HG03342 (cell line): ENCODE results near the gene TXNL1.
"Not testable (repeated sequence)": the region's sequence is repeated elsewhere in the genome, so short reads cannot be mapped to it uniquely, and the experiment has no call there.

ENCODE experiments used
- ATAC-seq: cut with Tn5 transposase; IDR thresholded peaks from one replicate; pipeline ENCODE4 v1.9.1; 2021; ENCODE audit warnings: mild to moderate bottlenecking, moderate library complexity; ENCODE audit not compliant: unreplicated experiment

Gene TXNL1

DNA sequence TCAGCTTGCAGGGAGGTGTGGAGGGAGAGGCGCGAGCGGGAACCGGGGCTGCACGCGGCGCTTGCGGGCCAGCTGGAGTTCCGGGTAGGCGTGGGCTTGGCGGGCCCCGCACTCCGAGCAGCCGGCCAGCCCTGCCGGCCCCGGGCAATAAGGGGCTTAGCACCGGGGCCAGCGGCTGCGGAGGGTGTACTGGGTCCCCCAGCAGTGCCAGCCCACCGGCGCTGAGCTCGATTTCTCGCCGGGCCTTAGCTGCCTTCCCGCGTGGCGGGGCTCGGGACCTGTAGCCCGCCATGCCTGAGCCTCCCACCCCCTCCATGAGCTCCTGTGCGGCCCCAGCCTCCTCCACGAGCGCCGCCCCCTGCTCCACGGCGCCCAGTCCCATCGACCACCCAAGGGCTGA lies 66.1 kb downstream of the TXNL1 start:
- not testable (repeated sequence) for ATAC-seq

DNA sequence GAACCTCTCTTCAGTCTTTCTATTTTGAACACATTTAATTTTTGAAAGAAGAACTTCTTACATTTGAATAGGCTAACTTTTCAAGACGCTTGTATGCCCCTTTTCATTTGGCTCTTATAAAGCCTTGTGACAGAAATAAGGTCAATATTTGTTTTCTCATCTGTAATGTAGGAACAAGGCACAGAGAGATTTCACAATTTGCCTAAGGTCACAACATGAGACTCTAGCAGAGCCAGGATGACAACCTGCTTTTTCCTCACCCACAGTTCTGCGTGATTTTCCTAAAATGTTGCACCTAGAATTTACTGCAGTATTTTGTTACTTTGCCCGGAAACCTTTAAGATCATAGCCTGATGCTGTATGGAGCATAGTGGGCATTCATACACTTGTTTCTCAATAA lies 67.4 kb downstream of the TXNL1 start:
- ATAC-seq = no peak

DNA sequence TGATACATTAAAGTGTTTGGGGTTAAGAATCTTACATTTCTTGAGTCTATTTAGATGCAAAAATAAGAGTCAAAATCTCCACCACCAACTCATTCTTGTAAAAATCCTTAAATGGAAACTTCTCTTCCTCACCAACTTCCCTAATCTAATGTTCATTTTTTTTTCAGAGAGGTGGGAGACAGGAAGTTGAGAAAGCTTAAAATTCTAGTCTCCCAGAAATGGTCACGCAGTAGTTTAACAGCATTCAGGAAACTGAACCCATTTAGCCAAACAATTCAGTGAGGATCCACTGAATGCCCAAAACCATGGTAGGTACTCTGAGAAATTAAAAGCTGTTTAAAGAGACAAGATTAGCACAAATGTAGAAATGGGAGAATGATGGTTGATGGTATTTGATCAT lies 69.0 kb downstream of the TXNL1 start:
- ATAC-seq = no peak

DNA sequence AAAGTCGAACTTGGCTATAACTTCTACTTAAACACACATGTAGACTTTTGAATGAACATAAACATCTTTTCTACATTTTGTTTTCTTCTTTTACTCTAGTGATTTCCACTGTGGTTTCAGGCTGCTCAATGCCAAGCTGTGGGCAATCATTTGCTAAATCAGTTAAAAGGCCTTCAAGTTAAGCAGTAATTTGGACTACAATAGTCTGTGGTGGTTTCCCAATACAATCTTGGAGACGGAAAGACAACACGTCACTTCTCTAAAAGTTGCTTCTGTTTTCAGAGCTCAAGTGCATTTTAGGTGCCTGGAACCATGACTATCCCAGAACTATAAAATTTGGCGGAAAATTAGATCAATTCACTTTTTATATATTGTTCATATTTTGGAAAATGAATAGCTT lies 69.4 kb downstream of the TXNL1 start:
- no peak for ATAC-seq

DNA sequence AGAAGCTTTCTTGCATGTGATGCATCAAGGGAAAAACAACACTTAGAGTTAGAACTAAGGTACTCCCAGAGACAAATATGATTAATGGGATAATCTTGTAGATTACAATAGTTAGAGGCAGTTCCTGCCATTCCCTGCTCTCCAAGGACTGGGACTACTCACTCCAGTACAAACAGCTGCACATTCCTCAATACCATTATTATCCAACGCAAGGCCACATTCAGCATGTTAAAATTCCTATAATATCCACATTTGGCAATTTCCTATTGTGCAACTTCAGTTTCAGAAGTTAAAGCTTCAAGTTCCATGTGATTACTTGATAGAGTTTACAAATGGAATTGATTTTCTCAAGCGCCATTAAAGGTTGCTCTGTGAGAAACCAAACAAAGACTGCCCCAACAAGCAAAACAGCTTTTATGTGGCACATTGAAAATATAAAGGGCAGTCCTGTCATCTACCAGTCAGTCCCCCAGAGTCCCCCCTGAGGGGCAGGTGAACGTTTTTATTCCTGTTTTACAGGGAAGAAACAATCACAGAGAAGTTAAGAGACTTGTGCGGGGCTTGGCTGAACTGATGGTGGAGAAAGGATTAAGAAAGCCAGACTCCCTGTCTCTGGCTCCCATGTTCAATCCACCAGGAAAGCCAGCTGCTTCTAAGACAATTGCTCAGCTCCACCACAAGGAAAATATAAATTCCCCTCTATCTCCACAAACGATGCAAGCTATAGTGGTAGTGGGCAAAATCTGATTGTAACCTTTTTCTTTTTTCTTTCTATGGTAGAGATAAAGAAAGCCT lies 72.6 kb downstream of the TXNL1 start:
- ATAC-seq = no peak

DNA sequence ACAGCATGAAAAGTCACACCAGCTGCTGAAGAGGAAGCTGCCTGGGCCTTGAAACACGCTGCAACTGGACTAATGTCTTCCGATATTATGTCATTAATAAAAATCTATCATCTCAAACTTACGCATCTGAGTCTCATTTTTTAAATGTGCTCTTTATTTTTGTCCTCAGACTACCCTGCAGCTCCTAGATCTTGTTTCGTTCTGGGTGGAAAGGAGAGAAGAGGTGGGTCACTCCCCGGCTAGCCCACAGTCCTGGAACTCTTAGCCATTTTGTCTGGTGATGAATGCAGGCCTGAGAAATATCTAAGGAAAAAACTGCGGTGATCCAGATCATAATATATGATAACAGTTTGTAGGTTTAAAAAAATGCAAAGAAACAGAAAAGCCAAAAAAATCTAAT lies 73.3 kb downstream of the TXNL1 start:
- ATAC-seq = no peak

DNA sequence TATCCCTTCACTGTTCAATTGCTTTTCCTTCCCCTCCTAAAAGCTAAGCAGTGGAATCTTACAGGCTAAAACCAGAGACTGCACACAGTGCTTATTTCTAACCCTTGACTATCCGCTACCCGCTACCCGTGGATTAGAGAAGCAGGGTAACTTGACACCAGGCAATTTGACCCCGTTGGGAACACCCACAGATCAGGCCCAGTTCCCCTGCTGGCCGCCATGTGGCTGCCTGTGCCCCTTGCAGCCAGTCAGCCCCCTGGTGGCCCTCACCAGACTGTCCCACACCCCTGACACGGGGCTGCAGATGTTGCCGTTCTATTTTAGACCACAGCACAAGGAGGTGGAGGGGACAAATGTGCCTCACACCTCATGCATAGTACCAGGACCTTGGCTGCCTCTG lies 74.8 kb downstream of the TXNL1 start:
- ATAC-seq = no peak

DNA sequence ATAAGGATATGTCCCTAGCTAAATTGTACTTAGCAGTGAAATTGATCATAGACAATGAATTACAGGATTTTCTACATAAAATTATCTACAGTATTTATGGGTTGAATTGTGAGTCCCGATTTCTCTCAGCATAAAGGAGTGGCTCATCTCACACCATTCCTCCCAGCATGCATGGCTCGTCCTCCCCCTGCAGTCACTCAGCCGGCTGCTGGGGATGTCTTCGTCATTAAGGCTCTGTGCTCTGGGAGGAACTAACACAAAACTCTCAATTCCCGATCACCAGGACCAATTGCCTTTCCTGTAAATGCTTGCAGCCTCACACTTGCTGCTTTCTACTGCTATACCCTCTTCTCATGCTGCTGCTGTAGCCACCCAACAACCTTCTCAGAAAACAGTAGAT lies 75.9 kb downstream of the TXNL1 start:
- ATAC-seq = no peak

DNA sequence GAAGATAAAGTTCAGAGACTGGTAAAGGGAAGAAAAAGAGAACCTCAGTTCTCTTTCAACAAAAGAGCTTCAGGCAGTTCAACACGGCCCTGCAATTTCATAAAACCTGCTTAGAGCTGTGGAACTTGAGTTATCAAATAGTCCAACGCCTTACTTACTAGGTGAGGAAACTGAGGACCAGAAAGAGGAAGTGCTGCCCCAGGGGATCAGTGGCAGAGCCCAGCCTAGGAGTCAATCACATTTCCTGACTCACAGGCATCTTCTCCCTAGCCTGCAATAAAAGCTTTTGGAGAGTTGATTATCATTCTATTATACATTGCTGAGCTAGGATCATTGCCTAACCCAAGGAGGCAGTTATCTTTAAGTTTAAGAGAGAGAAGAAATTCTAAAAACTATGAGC lies 77.4 kb downstream of the TXNL1 start:
- no peak for ATAC-seq

DNA sequence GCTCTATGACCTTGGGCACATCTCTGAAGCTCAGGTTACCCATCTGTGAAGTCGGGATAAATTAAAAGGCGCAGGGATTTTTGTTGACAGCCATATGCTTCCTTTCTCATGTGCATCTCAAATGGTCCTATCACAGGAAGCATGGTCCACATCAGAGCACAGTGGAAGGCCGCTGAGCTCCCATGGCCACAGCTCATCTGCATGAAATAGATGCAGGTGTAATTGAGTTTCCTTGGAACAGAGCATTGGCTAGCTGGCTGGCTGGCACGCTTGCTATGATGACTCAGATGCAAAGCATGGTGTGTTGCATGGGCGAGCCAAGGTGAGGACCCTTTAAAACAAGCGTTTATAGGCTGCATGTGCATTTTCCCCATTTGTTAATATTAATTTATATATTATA lies 79.3 kb downstream of the TXNL1 start:
- no peak for ATAC-seq

DNA sequence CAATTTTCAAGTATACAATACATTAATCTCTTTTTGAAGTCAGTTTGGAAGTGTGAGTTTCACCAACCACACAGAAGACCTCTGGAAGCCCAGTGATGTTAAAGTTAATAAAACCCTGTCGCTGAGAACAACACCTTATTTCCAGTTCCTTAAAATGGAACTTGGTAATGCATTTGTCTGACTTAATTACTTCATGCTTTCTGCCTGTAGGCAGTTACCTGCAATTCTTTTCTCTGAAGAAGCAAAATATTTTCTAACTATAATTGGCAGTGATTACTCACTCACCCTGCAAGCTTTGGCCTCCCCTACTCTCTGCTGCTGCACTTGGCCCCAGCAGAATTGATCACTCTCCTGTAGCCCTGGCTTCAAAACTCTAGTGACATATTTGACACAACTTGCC lies 81.5 kb downstream of the TXNL1 start:
- ATAC-seq = no peak

DNA sequence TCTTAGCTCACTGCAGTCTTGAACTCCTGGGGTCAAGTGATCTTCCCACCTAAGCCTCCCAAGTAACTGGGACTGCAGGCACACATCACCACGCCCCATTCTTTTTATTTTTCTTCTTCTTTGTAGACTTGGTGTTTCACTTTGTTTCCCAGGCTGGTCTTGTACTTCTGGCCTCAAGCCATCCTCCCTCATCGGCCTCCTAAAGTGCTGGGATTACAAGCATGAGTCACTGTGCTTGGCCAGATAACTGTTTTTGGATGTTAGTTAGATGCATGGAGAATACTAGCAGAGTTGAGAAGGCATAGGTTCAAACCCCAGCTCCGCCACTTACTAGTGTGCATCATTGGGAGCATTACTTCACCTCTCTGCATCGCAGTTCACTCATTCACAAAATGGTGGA lies 88.3 kb downstream of the TXNL1 start:
- no peak for ATAC-seq
